ENCODE results near the gene IPMK.

IPMK gene

DNA sequence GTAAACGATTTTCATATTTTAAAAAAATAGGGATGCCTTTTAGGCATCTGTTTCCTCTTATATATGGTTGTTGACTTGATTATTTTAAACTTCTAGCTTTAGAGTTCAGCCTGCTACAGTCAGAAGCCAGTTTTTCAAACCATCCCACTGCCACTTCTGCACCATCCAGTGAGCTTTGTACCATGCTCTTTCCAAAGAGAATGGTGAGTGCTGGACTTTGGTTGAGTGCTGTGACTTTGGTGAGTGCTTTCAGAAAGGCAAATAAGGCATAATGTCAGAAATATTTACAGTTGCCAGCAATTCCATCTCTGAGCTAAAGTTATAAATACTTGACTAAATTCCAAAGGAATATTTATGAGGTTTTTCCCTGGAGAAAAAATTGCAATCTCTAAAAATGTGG, 117.4 kb downstream of the IPMK start:
- DNase-seq, result no peak

- no peak for DNase-seq
These were observed 123.8 kb downstream of the IPMK start for GRCh38 chr10:58143944-58144343.

All from NCI-H187 treated with DMSO at 0.1 percent for 48 hours (cell line).